ENCODE results near the gene GRPEL1. TPM values are rescaled to one million over a fixed set of nuclear protein-coding genes. Genes with fewer than 3 reads are reported as not detected.
A peak's percentile ranks its signal among the peaks of the same experiment; 100 is the strongest.

GRPEL1 gene
- total RNA-seq, 1 donor: 21.0 TPM

GRCh38 chr4:7029921-7030320, 37.9 kb downstream of the GRPEL1 start:
- Histone ChIP-seq H4K20me1 (ENCODE audit: insufficient read depth, low read length) (no peaks in the 10 kb centered on the region), H3K4me1 (ENCODE audit: insufficient read depth, low read length) (peaks cover 4% of the 10 kb centered on the region), H3K36me3 (ENCODE audit: insufficient read depth, low read length) (peaks cover 28% of the 10 kb centered on the region), H2AFZ (ENCODE audit: low read length) (no peak overlapping the region), H3K9me3 (ENCODE audit: low read depth, low read length) (no peaks in the 10 kb centered on the region), H3K4me3 (ENCODE audit: insufficient read depth, low read length) (no peak overlapping the region), H3K4me2 (ENCODE audit: insufficient read depth, low read length) (no peak overlapping the region), H3K27ac (ENCODE audit: low read depth, low read length) (no peak overlapping the region), H3K79me2 (ENCODE audit: insufficient read depth, low read length) (no peaks in the 10 kb centered on the region), H3K27me3 (ENCODE audit: insufficient read depth, low read length) (no peaks in the 10 kb centered on the region)
- no peak for TF ChIP-seq CTCF (IDR thresholded peaks at IDR 0.05; ENCODE audit: extremely low read depth, low read depth, low read length)
- peak; percentile 43 for DNase-seq (ENCODE audit: insufficient read length, low spot score, missing footprints)

- Histone ChIP-seq H3K4me2 (ENCODE audit: insufficient read depth, low read length) (no peak overlapping the region), H3K4me3 (ENCODE audit: insufficient read depth, low read length) (no peak overlapping the region), H3K36me3 (ENCODE audit: insufficient read depth, low read length) (peaks cover 28% of the 10 kb centered on the region), H4K20me1 (ENCODE audit: insufficient read depth, low read length) (no peaks in the 10 kb centered on the region), H3K9me3 (ENCODE audit: low read depth, low read length) (no peaks in the 10 kb centered on the region), H3K27me3 (ENCODE audit: insufficient read depth, low read length) (no peaks in the 10 kb centered on the region), H3K79me2 (ENCODE audit: insufficient read depth, low read length) (no peaks in the 10 kb centered on the region), H2AFZ (ENCODE audit: low read length) (no peak overlapping the region), H3K27ac (ENCODE audit: low read depth, low read length) (no peak overlapping the region), H3K4me1 (ENCODE audit: insufficient read depth, low read length) (no peaks in the 10 kb centered on the region)
- peak; percentile 43 for DNase-seq (ENCODE audit: insufficient read length, low spot score, missing footprints)
- no peak for TF ChIP-seq CTCF (IDR thresholded peaks at IDR 0.05; ENCODE audit: extremely low read depth, low read depth, low read length)
These were observed 38.7 kb downstream of the GRPEL1 start for GRCh38 chr4:7029212-7029611.

- no peak for TF ChIP-seq CTCF (IDR thresholded peaks at IDR 0.05; ENCODE audit: extremely low read depth, low read depth, low read length)
- no peak overlapping the region for H3K27ac ChIP-seq (ENCODE audit: low read depth, low read length)
- H3K4me1 ChIP-seq (ENCODE audit: insufficient read depth, low read length): no peaks in the 10 kb centered on the region
- H3K27me3 ChIP-seq (ENCODE audit: insufficient read depth, low read length): no peaks in the 10 kb centered on the region
- no peaks in the 10 kb centered on the region for H4K20me1 ChIP-seq (ENCODE audit: insufficient read depth, low read length)
- H3K36me3 ChIP-seq (ENCODE audit: insufficient read depth, low read length): peaks cover 28% of the 10 kb centered on the region
- no peaks in the 10 kb centered on the region for H3K79me2 ChIP-seq (ENCODE audit: insufficient read depth, low read length)
- no peaks in the 10 kb centered on the region for H3K9me3 ChIP-seq (ENCODE audit: low read depth, low read length)
- no peak overlapping the region for H3K4me3 ChIP-seq (ENCODE audit: insufficient read depth, low read length)
- no peak overlapping the region for H3K4me2 ChIP-seq (ENCODE audit: insufficient read depth, low read length)
- DNase-seq (ENCODE audit: insufficient read length, low spot score, missing footprints): peak; percentile 81
- no peak overlapping the region for H2AFZ ChIP-seq (ENCODE audit: low read length)
These were observed 40.0 kb downstream of the GRPEL1 start for GRCh38 chr4:7027913-7028312.

GRCh38 chr4:7027284-7027683, 40.6 kb downstream of the GRPEL1 start:
- H3K27ac ChIP-seq (ENCODE audit: low read depth, low read length): no peak overlapping the region
- H3K4me2 ChIP-seq (ENCODE audit: insufficient read depth, low read length): no peak overlapping the region
- DNase-seq (ENCODE audit: insufficient read length, low spot score, missing footprints): peak; percentile 44
- peaks cover 28% of the 10 kb centered on the region for H3K36me3 ChIP-seq (ENCODE audit: insufficient read depth, low read length)
- H2AFZ ChIP-seq (ENCODE audit: low read length): no peak overlapping the region
- peaks cover 4% of the 10 kb centered on the region for H3K4me1 ChIP-seq (ENCODE audit: insufficient read depth, low read length)
- H3K9me3 ChIP-seq (ENCODE audit: low read depth, low read length): no peaks in the 10 kb centered on the region
- H4K20me1 ChIP-seq (ENCODE audit: insufficient read depth, low read length): no peaks in the 10 kb centered on the region
- no peak overlapping the region for H3K4me3 ChIP-seq (ENCODE audit: insufficient read depth, low read length)
- TF ChIP-seq CTCF (IDR thresholded peaks at IDR 0.05; ENCODE audit: extremely low read depth, low read depth, low read length): no peak
- no peaks in the 10 kb centered on the region for H3K27me3 ChIP-seq (ENCODE audit: insufficient read depth, low read length)
- H3K79me2 ChIP-seq (ENCODE audit: insufficient read depth, low read length): no peaks in the 10 kb centered on the region
